H9 (cell line): Measurements from ENCODE around the gene PARD3. TPM values are rescaled to one million over a fixed set of nuclear protein-coding genes. Genes with fewer than 3 reads are reported as not detected.

Experiments used
- DNase-seq: peaks from one replicate; pipeline ENCODE4 v3.0.0-alpha.2; 2017
- H2AFZ ChIP-seq: one replicate; pipeline ENCODE4 v1.6.1; 2013; ENCODE audit warnings: mild to moderate bottlenecking, low read length, control low read depth, moderate library complexity
- H2AK5ac ChIP-seq: 2 replicates; pipeline ENCODE4 v1.6.1; 2013; ENCODE audit warnings: low read length, control low read depth, mixed read lengths; ENCODE audit not compliant: insufficient read length
- H2BK120ac ChIP-seq: one replicate; pipeline ENCODE4 v1.6.1; 2013; ENCODE audit warnings: low read depth, mild to moderate bottlenecking, low read length, control low read depth, inconsistent platforms; ENCODE audit not compliant: poor library complexity, severe bottlenecking
- H2BK12ac ChIP-seq: 2 replicates; pipeline ENCODE4 v1.6.1; 2013; ENCODE audit warnings: low read length, control low read depth, mixed read lengths, low read depth; ENCODE audit not compliant: insufficient read length
- H2BK15ac ChIP-seq: 2 replicates; pipeline ENCODE4 v1.6.1; 2013; ENCODE audit warnings: low read depth, low read length, control low read depth
- H2BK20ac ChIP-seq: one replicate; pipeline ENCODE4 v1.6.1; 2013; ENCODE audit warnings: low read depth, mild to moderate bottlenecking, low read length, control low read depth, inconsistent platforms; ENCODE audit not compliant: poor library complexity, severe bottlenecking
- H2BK5ac ChIP-seq: 2 replicates; pipeline ENCODE4 v1.6.1; 2013; ENCODE audit warnings: low read length, control low read depth, mixed read lengths; ENCODE audit not compliant: insufficient read length
- H3K14ac ChIP-seq: 2 replicates; pipeline ENCODE4 v1.6.1; 2013; ENCODE audit warnings: low read length, control low read depth; ENCODE audit not compliant: insufficient read depth
- H3K18ac ChIP-seq: 2 replicates; pipeline ENCODE4 v1.6.1; 2013; ENCODE audit warnings: low read depth, mild to moderate bottlenecking, mixed read lengths, low read length, control low read depth; ENCODE audit not compliant: insufficient read length
- H3K23ac ChIP-seq: 2 replicates; pipeline ENCODE4 v1.6.1; 2013; ENCODE audit warnings: low read length, control low read depth, mixed read lengths, low read depth; ENCODE audit not compliant: insufficient read length
- H3K23me2 ChIP-seq: 2 replicates; pipeline ENCODE4 v1.6.1; 2013; ENCODE audit warnings: low read depth, mild to moderate bottlenecking, mixed read lengths, low read length, control low read depth; ENCODE audit not compliant: insufficient read length, poor library complexity, severe bottlenecking
- H3K27ac ChIP-seq: 2 replicates; pipeline ENCODE4 v1.5.1; 2013; ENCODE audit warnings: low read length, control low read depth, mixed read lengths, low read depth; ENCODE audit not compliant: insufficient read length
- H3K27me3 ChIP-seq: 2 replicates; pipeline ENCODE4 v1.6.1; 2013; ENCODE audit warnings: low read length, control low read depth, inconsistent platforms; ENCODE audit not compliant: insufficient read depth
- H3K4ac ChIP-seq: 2 replicates; pipeline ENCODE4 v1.6.1; 2013; ENCODE audit warnings: low read depth, mild to moderate bottlenecking, control low read depth, inconsistent platforms, low read length, moderate library complexity
- H3K4me1 ChIP-seq: 2 replicates; pipeline ENCODE4 v1.6.1; 2013; ENCODE audit warnings: low read length, control low read depth, inconsistent platforms; ENCODE audit not compliant: insufficient read depth
- H3K4me2 ChIP-seq: 2 replicates; pipeline ENCODE4 v1.6.1; 2013; ENCODE audit warnings: low read length, control low read depth, mixed read lengths; ENCODE audit not compliant: insufficient read length, insufficient read depth
- H3K56ac ChIP-seq: 2 replicates; pipeline ENCODE4 v1.6.1; 2013; ENCODE audit warnings: low read depth, mild to moderate bottlenecking, mixed read lengths, low read length, control low read depth; ENCODE audit not compliant: insufficient read length
- H3K79me1 ChIP-seq: 2 replicates; pipeline ENCODE4 v1.6.1; 2013; ENCODE audit warnings: low read depth, mild to moderate bottlenecking, moderate library complexity, low read length, control low read depth, inconsistent platforms; ENCODE audit not compliant: insufficient read depth, poor library complexity, severe bottlenecking
- H3K79me2 ChIP-seq: 2 replicates; pipeline ENCODE4 v1.6.1; 2013; ENCODE audit warnings: low read length, control low read depth, inconsistent platforms; ENCODE audit not compliant: insufficient read depth
- H3K9ac ChIP-seq: 2 replicates; pipeline ENCODE4 v1.6.1; 2013; ENCODE audit warnings: low read length, control low read depth, mixed read lengths; ENCODE audit not compliant: insufficient read length; ENCODE audit errors: extremely low read depth
- H3K9me3 ChIP-seq: one replicate; pipeline ENCODE4 v1.6.1; 2013; ENCODE audit warnings: low read depth, low read length, inconsistent platforms; ENCODE audit not compliant: control insufficient read depth
- H3T11ph ChIP-seq: one replicate; pipeline ENCODE4 v1.6.1; 2013; ENCODE audit warnings: mild to moderate bottlenecking, low read length, control low read depth, inconsistent platforms
- H4K20me1 ChIP-seq: one replicate; pipeline ENCODE4 v1.6.1; 2013; ENCODE audit not compliant: control insufficient read depth, insufficient read length, insufficient read depth
- H4K5ac ChIP-seq: 2 replicates; pipeline ENCODE4 v1.6.1; 2013; ENCODE audit warnings: low read depth, mild to moderate bottlenecking, mixed read lengths, low read length, control low read depth; ENCODE audit not compliant: insufficient read length
- H4K8ac ChIP-seq: replicated peaks from 2 replicates; pipeline ENCODE4 v1.6.1; 2013; ENCODE audit warnings: low read length, control low read depth, mixed read lengths, low read depth; ENCODE audit not compliant: insufficient read length
- H4K91ac ChIP-seq: 2 replicates; pipeline ENCODE4 v1.6.1; 2013; ENCODE audit warnings: low read depth, mild to moderate bottlenecking, moderate library complexity, mixed read lengths, low read length, control low read depth; ENCODE audit not compliant: insufficient read length
- H3K27ac Mint-ChIP-seq, 3 experiments: 2 replicates in 2 of 3; 3 replicates in 1 of 3; pipeline ENCODE4 v1.8.0; 2020 to 2021; ENCODE audit warnings: mixed read lengths in 3 of 3, mild to moderate bottlenecking in 1 of 3, moderate library complexity in 1 of 3
- H3K27me3 Mint-ChIP-seq: 2 replicates; pipeline ENCODE4 v1.8.0; 2021; ENCODE audit warnings: low read depth, mild to moderate bottlenecking, moderate library complexity, mixed read lengths
- H3K36me3 Mint-ChIP-seq, 3 experiments: 2 replicates in 2 of 3; 3 replicates in 1 of 3; pipeline ENCODE4 v1.8.0; 2020 to 2021; ENCODE audit warnings: low read depth in 3 of 3, mixed read lengths in 3 of 3; ENCODE audit not compliant: insufficient read depth in 1 of 3
- H3K4me1 Mint-ChIP-seq, 2 experiments: 2 replicates each; pipeline ENCODE4 v1.8.0; 2020; ENCODE audit warnings: mixed read lengths in 2 of 2
- H3K4me3 Mint-ChIP-seq, 2 experiments: 2 replicates in 1 of 2; 3 replicates in 1 of 2; pipeline ENCODE4 v1.8.0; 2020 to 2021; ENCODE audit warnings: mild to moderate bottlenecking in 2 of 2, mixed read lengths in 2 of 2, moderate library complexity in 1 of 2
- H3K9me3 Mint-ChIP-seq, 2 experiments: 2 replicates in 1 of 2; 3 replicates in 1 of 2; pipeline ENCODE4 v1.8.0; 2020; ENCODE audit warnings: mild to moderate bottlenecking in 2 of 2, mixed read lengths in 2 of 2, moderate library complexity in 1 of 2
- CTCF ChIP-seq: fragments of 200-600 bp; sonication (generic); conservative IDR thresholded peaks from 3 replicates; pipeline ENCODE4 v1.8.0; 2021; ENCODE audit warnings: antibody characterized with exemption, mild to moderate bottlenecking
- WGBS: extraction: QIAGEN DNeasy Blood & Tissue Kit; methylation state at CpG from one replicate; pipeline ENCODE4 v1.1.7; 2013; ENCODE audit warnings: missing lambda C conversion rate, low lambda C conversion rate, mixed read lengths; ENCODE audit not compliant: insufficient read length; ENCODE audit errors: extremely low coverage; 5-methylcytosine and 5-hydroxymethylcytosine counted together
- total RNA-seq: library from RNA; stranded (reverse); gene quantifications from 2 replicates; pipeline ENCODE4 v1.2.1, GENCODE V29; 2021

The PARD3 gene
- total RNA-seq, 1 experiment from 2014 or later, result 44.7 TPM

GRCh38 chr10:34178756-34179155, 636.3 kb downstream of the PARD3 start:
- TF ChIP-seq CTCF, result no peak
- Histone ChIP-seq H3K9ac (no peak overlapping the region), H3K4ac (no peak overlapping the region), H3K79me2 (no peaks in the 10 kb centered on the region), H2BK12ac (no peak overlapping the region), H4K8ac (no peak overlapping the region), H3K56ac (no peak overlapping the region), H2AFZ (no peak overlapping the region), H3K14ac (no peak overlapping the region), H2BK20ac (no peak overlapping the region), H2AK5ac (no peak overlapping the region), H3K23me2 (no peaks in the 10 kb centered on the region), H3K23ac (no peak overlapping the region), H3K4me1 (peaks cover 16% of the 10 kb centered on the region), H3K27me3 (no peaks in the 10 kb centered on the region), H3K79me1 (no peaks in the 10 kb centered on the region), H3T11ph (no peak overlapping the region), H2BK5ac (no peak overlapping the region), H4K5ac (no peak overlapping the region), H3K9me3 (no peaks in the 10 kb centered on the region), H4K91ac (no peak overlapping the region), H4K20me1 (no peaks in the 10 kb centered on the region), H3K4me2 (no peak overlapping the region), H3K18ac (no peak overlapping the region), H3K27ac (no peak overlapping the region), H2BK15ac (no peak overlapping the region), H2BK120ac (no peak overlapping the region)
- H3K4me3 Mint-ChIP-seq, result no peak overlapping the region
- H3K27ac Mint-ChIP-seq, result peak overlapping the region in 2 of 3 experiments; percentile 65 to 93; a peak in 4 of 7 replicates
- H3K9me3 Mint-ChIP-seq, result no peaks in the 10 kb centered on the region
- no CpG with 5 or more reads among the region's 3 CpGs for WGBS
- no peak for DNase-seq
- H3K27me3 Mint-ChIP-seq, result no peaks in the 10 kb centered on the region; the same call in 1 of the 2 replicates
- no peaks in the 10 kb centered on the region; a peak in 1 of 7 replicates for H3K36me3 Mint-ChIP-seq
- H3K4me1 Mint-ChIP-seq, result peaks cover 70% of the 10 kb centered on the region in 2 experiments
